HUES6 (cell line): ENCODE data around the gene PLAU.

Experiments used
- H3K27ac ChIP-seq: 2 replicates; pipeline ENCODE4 v1.7.0; 2013; ENCODE audit warnings: low read depth, mild to moderate bottlenecking, low read length, inconsistent platforms
- H3K27me3 ChIP-seq: 2 replicates; pipeline ENCODE4 v1.6.1; 2013; ENCODE audit warnings: low read length; ENCODE audit not compliant: control insufficient read depth, insufficient read depth
- H3K36me3 ChIP-seq: 2 replicates; pipeline ENCODE4 v1.6.1; 2013; ENCODE audit warnings: low read length; ENCODE audit not compliant: control insufficient read depth, insufficient read depth
- H3K4me1 ChIP-seq: 2 replicates; pipeline ENCODE4 v1.6.1; 2013; ENCODE audit warnings: low read length; ENCODE audit not compliant: control insufficient read depth, insufficient read depth
- H3K4me3 ChIP-seq: 2 replicates; pipeline ENCODE4 v1.5.1; 2013; ENCODE audit warnings: low read depth, low read length
- H3K9ac ChIP-seq: one replicate; pipeline ENCODE4 v1.6.1; 2013; ENCODE audit warnings: mild to moderate bottlenecking, low read length
- H3K9me3 ChIP-seq: 2 replicates; pipeline ENCODE4 v1.6.1; 2013; ENCODE audit warnings: low read depth, low read length; ENCODE audit not compliant: control insufficient read depth, insufficient read depth

PLAU gene

GRCh38 chr10:73868655-73869195, 42.2 kb upstream of the PLAU start:
- Histone ChIP-seq H3K4me1 (peaks cover 13% of the 10 kb centered on the region), H3K9me3 (no peaks in the 10 kb centered on the region), H3K27me3 (no peaks in the 10 kb centered on the region), H3K36me3 (peaks cover 64% of the 10 kb centered on the region), H3K27ac (no peak overlapping the region), H3K4me3 (no peak overlapping the region), H3K9ac (no peak overlapping the region)

GRCh38 chr10:73871295-73872189, 39.4 kb upstream of the PLAU start:
- Histone ChIP-seq H3K36me3 (peaks cover 49% of the 10 kb centered on the region), H3K27ac (no peak overlapping the region), H3K4me1 (peaks cover 19% of the 10 kb centered on the region; the same call in 1 of the 2 replicates), H3K4me3 (no peak overlapping the region), H3K9me3 (no peaks in the 10 kb centered on the region), H3K9ac (no peak overlapping the region), H3K27me3 (0 out of 2 replicates have a peak, but pooled peaks cover 3% of the 10 kb centered on the region)

GRCh38 chr10:73872190-73872710, 38.7 kb upstream of the PLAU start:
- Histone ChIP-seq H3K4me3 (no peak overlapping the region), H3K27ac (no peak overlapping the region), H3K9me3 (no peaks in the 10 kb centered on the region), H3K4me1 (peaks cover 22% of the 10 kb centered on the region; the same call in 1 of the 2 replicates), H3K9ac (no peak overlapping the region), H3K27me3 (0 out of 2 replicates have a peak, but pooled peaks cover 3% of the 10 kb centered on the region), H3K36me3 (peaks cover 44% of the 10 kb centered on the region)

GRCh38 chr10:73873142-73873837, 37.6 kb upstream of the PLAU start:
- peak overlapping the region; percentile 17 for H3K9ac ChIP-seq
- H3K27ac ChIP-seq, result no peak overlapping the region
- no peaks in the 10 kb centered on the region for H3K9me3 ChIP-seq

GRCh38 chr10:73873838-73874215, 37.1 kb upstream of the PLAU start:
- Histone ChIP-seq H3K27ac (no peak overlapping the region), H3K4me1 (peaks cover 23% of the 10 kb centered on the region; the same call in 1 of the 2 replicates), H3K4me3 (peak overlapping the region; percentile 94), H3K36me3 (peaks cover 29% of the 10 kb centered on the region), H3K9me3 (no peaks in the 10 kb centered on the region), H3K9ac (no peak overlapping the region), H3K27me3 (0 out of 2 replicates have a peak, but pooled peaks cover 3% of the 10 kb centered on the region)

More at GRCh38 chr10:73873142-73873837, 37.6 kb upstream of the PLAU start:
- H3K36me3 ChIP-seq, result peaks cover 34% of the 10 kb centered on the region
- H3K4me1 ChIP-seq, result peaks cover 23% of the 10 kb centered on the region; the same call in 1 of the 2 replicates
- H3K27me3 ChIP-seq, result 0 out of 2 replicates have a peak, but pooled peaks cover 3% of the 10 kb centered on the region
- H3K4me3 ChIP-seq, result peak overlapping the region; percentile 57

GRCh38 chr10:73874267-73875138, 36.4 kb upstream of the PLAU start, which contains the start of gene CAMK2G:
Gene CAMK2G, minus strand, starts transcription at chr10:73874555. Its CDS starts 94 bp downstream, at chr10:73874461.
- peaks cover 23% of the 10 kb centered on the region; the same call in 1 of the 2 replicates for H3K4me1 ChIP-seq
- no peaks in the 10 kb centered on the region for H3K9me3 ChIP-seq
- 0 out of 2 replicates have a peak, but pooled peaks cover 3% of the 10 kb centered on the region for H3K27me3 ChIP-seq
- peak within 1 kb of the TSS; percentile 94 for H3K4me3 ChIP-seq
- H3K9ac ChIP-seq, result peak within 1 kb of the TSS; percentile 77
- H3K36me3 ChIP-seq, result peaks cover 24% of the 10 kb centered on the region
- peak within 1 kb of the TSS; percentile 27; the same call in 1 of the 2 replicates for H3K27ac ChIP-seq

GRCh38 chr10:73875139-73875475, 35.8 kb upstream of the PLAU start:
- peak overlapping the region; percentile 51 for H3K9ac ChIP-seq
- H3K4me3 ChIP-seq, result peak overlapping the region; percentile 77
- 0 out of 2 replicates have a peak, but pooled peaks cover 3% of the 10 kb centered on the region for H3K27me3 ChIP-seq
- no peak overlapping the region for H3K27ac ChIP-seq
- H3K4me1 ChIP-seq, result peaks cover 27% of the 10 kb centered on the region
- H3K36me3 ChIP-seq, result peaks cover 20% of the 10 kb centered on the region
- no peaks in the 10 kb centered on the region for H3K9me3 ChIP-seq

- Histone ChIP-seq H3K4me3 (no peak overlapping the region), H3K4me1 (peaks cover 27% of the 10 kb centered on the region), H3K27ac (no peak overlapping the region), H3K27me3 (0 out of 2 replicates have a peak, but pooled peaks cover 3% of the 10 kb centered on the region), H3K9ac (no peak overlapping the region), H3K36me3 (peaks cover 10% of the 10 kb centered on the region), H3K9me3 (no peaks in the 10 kb centered on the region)
Measured at GRCh38 chr10:73876157-73876556, 34.8 kb upstream of the PLAU start.

- Histone ChIP-seq H3K4me1 (peaks cover 27% of the 10 kb centered on the region), H3K9ac (no peak overlapping the region)
Measured at GRCh38 chr10:73876566-73876965, 34.4 kb upstream of the PLAU start.

GRCh38 chr10:73876971-73877370, 34.0 kb upstream of the PLAU start:
- H3K4me1 ChIP-seq, result peaks cover 27% of the 10 kb centered on the region
- no peaks in the 10 kb centered on the region for H3K9me3 ChIP-seq
- no peak overlapping the region for H3K9ac ChIP-seq
- H3K36me3 ChIP-seq, result peaks cover 2% of the 10 kb centered on the region
- H3K27me3 ChIP-seq, result 0 out of 2 replicates have a peak, but pooled peaks cover 3% of the 10 kb centered on the region
- no peak overlapping the region for H3K27ac ChIP-seq
- no peak overlapping the region for H3K4me3 ChIP-seq

More at GRCh38 chr10:73876566-73876965, 34.4 kb upstream of the PLAU start:
- 0 out of 2 replicates have a peak, but pooled peaks cover 3% of the 10 kb centered on the region for H3K27me3 ChIP-seq
- no peak overlapping the region for H3K4me3 ChIP-seq
- H3K27ac ChIP-seq, result no peak overlapping the region
- peaks cover 6% of the 10 kb centered on the region for H3K36me3 ChIP-seq
- H3K9me3 ChIP-seq, result no peaks in the 10 kb centered on the region
